AG04449 (cell line): ENCODE data around the gene IGSF9B.

ENCODE experiments used
- CTCF ChIA-PET: fragments of 350-600 bp; formaldehyde crosslinking; extraction: SDS; loops from one replicate; lab custom pipeline; 2021; ENCODE audit warnings: antibody characterized with exemption; lab: Yijun Ruan, JAX
- POLR2A ChIA-PET: fragments of 400-600, 350-600 bp; formaldehyde crosslinking; extraction: SDS; loops from one replicate; lab custom pipeline; 2020; ENCODE audit warnings: antibody characterized with exemption, inconsistent platforms; lab: Yijun Ruan, JAX
- DNase-seq: peaks from one replicate; pipeline ENCODE4 v3.0.0-alpha.2; 2010; ENCODE audit warnings: low read depth, low spot score
- H3K4me3 ChIP-seq: 2 replicates; pipeline ENCODE4 v1.5.1; 2011; ENCODE audit warnings: low read depth, mild to moderate bottlenecking, control low read depth, low read length
- TF ChIP-seq, protein P1 (sequence below): IDR thresholded peaks from one replicate; pipeline ENCODE4 v1.5.1; 2011; ENCODE audit warnings: mild to moderate bottlenecking, moderate library complexity, low read length, control low read depth, inconsistent platforms; ENCODE audit not compliant: insufficient read depth; ENCODE audit errors: missing control alignments

IGSF9B gene

DNA sequence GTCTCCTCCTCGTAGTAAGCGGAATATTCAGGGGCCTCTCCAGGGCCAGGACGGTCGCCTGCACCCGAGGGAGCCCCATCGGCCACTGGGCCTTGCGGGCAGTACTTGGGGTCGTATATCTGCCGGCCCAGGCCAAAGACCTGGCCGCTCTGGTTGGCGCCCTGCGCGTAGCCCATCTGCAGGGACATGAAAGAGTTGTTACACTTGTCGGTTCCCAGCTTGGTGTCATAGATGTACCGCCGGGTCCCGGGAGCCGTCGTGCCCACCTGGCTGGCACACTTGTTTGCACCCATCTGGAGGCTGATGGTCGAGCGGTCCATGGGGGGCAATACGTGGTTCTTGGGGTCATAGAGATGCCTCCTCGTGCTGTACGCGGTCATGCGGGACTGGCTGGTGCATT is 92.0 kb downstream of the IGSF9B start:
- DNase-seq = no peak
- ChIA-PET CTCF (no interaction called here), POLR2A (no interaction called here)
- H3K4me3 ChIP-seq = no peak overlapping the region
- TF ChIP-seq, protein P1, sequence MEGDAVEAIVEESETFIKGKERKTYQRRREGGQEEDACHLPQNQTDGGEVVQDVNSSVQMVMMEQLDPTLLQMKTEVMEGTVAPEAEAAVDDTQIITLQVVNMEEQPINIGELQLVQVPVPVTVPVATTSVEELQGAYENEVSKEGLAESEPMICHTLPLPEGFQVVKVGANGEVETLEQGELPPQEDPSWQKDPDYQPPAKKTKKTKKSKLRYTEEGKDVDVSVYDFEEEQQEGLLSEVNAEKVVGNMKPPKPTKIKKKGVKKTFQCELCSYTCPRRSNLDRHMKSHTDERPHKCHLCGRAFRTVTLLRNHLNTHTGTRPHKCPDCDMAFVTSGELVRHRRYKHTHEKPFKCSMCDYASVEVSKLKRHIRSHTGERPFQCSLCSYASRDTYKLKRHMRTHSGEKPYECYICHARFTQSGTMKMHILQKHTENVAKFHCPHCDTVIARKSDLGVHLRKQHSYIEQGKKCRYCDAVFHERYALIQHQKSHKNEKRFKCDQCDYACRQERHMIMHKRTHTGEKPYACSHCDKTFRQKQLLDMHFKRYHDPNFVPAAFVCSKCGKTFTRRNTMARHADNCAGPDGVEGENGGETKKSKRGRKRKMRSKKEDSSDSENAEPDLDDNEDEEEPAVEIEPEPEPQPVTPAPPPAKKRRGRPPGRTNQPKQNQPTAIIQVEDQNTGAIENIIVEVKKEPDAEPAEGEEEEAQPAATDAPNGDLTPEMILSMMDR = no peak

DNA sequence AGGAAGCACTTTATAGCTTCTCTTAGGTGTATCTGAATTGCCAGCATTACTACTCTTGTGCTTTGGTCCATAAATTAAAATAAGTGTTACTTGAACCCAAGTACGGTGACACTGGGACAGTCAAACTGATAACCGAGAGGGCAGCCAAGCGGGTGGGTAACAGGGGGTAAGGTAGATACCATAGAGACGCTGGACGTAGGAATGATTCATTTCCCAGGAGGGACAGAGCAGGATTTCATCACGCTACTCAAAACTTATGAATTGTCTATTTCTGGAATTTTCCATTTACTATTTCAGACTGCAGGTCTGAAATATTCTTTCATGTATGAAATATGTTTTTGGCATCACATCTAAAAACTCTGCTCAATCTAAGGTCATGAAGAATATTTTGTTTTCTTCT is 96.6 kb downstream of the IGSF9B start:
- CTCF ChIA-PET = no interaction called here

More for the DNA sequence above, 96.6 kb downstream of the IGSF9B start:
- TF ChIP-seq, protein P1 = no peak
- POLR2A ChIA-PET = no interaction called here
- H3K4me3 ChIP-seq = no peak overlapping the region
- no peak for DNase-seq
